NT2/D1 (cell line): ENCODE results near the gene ZNF628.

Experiments used
- SUZ12 ChIP-seq: IDR thresholded peaks from 2 replicates; pipeline ENCODE4 v1.6.1; 2011; ENCODE audit not compliant: insufficient read length, insufficient read depth; ENCODE audit errors: extremely low read depth
- YY1 ChIP-seq: IDR thresholded peaks from 2 replicates; pipeline ENCODE4 v1.6.1; 2011; ENCODE audit not compliant: insufficient read length, insufficient read depth
- ZNF274 ChIP-seq: IDR thresholded peaks from 2 replicates; pipeline ENCODE4 v1.6.1; 2011; ENCODE audit warnings: mild to moderate bottlenecking, low read depth, low read length

DNA sequence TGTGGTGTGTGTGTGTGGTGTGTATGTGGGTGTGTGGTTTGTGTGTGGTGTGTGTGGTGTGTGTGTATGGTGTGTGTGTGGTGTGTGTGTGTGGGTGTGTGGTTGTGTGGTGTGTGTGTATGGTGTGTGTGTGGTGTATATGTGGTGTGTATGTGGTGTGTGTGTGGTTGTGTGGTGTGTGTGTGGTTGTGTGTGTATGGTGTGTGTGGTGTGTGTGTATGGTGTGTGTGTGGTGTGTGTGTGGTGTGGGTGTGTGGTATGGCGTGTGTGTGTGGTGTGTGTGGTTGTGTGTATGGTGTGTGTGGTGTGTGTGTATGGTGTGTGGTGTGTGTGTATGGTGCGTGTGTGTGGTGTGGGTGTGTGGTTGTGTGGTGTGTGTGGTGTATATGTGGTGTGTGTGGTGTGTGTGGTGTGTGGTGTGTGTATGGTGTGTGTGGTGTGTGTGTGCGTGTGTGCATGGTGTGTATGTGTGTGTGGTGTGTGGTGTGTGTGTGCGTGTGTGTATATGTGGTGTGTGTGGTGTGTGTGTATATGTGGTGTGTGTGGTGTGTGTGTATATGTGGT is 42.0 kb upstream of the ZNF628 start:
- TF ChIP-seq YY1: no peak
- no peak for TF ChIP-seq ZNF274
- TF ChIP-seq SUZ12: no peak
